SK-N-SH treated with all-trans-retinoic acid at 6 μM for 48 hours (cell line): ENCODE measurements around the gene AGAP1.

Experiments
- ARNTL ChIP-seq: fragments of 450-650 bp; formaldehyde crosslinking; IDR thresholded peaks from 2 replicates; pipeline ENCODE4 v1.5.0; 2020; ENCODE audit warnings: low read depth, mild to moderate bottlenecking, moderate library complexity, borderline replicate concordance
- TCF4 ChIP-seq: fragments of 250-450 bp; sonication (Bioruptor Pico); IDR thresholded peaks from 2 replicates; pipeline ENCODE4 v1.8.0; 2021; ENCODE audit warnings: mild to moderate bottlenecking, moderate library complexity, borderline replicate concordance

DNA sequence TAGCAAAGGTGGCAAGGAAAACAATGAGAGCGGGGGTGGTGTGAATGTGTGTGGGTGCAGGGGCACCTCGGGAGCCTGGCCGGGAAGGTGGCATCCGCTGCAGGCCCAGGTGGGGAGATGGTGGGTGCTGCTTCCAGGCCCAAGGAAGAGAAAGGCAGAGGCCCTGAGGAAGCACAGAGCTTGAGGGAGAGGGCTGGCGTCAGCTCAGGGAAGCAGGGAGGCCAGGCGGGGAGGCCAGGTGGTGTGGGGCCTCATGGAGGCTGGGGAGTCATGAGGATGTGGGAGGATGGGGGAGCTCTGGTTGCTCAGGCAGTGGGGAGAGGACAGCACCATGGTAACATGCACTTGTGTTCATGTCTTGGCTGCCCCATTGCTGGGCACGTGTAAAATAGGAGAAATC is 43.3 kb downstream of the AGAP1 start:
- TF ChIP-seq TCF4 (no peak), ARNTL (CRISPR knock-in tag) (no peak)
